NCI-H146 treated with DMSO at 0.1 percent for 48 hours (cell line): ENCODE measurements around the gene OR8B8.
"Not testable (repeated sequence)": the region's sequence is repeated elsewhere in the genome, so short reads cannot be mapped to it uniquely, and the experiment has no call there.

Source experiments
- DNase-seq: peaks from one replicate; lab custom pipeline; 2025; ENCODE audit not compliant: unreplicated experiment; lab: John Stamatoyannopoulos, UW

OR8B8 gene

GRCh38 chr11:124445646-124446150 lies at the start of gene OR8B8:
Gene OR8B8, minus strand, starts transcription at chr11:124445696. Its CDS starts 4,611 bp downstream, at chr11:124441085.
- DNase-seq: no peak

- no peak for DNase-seq
Observed at GRCh38 chr11:124493016-124493655, 47.6 kb upstream of the OR8B8 start.

GRCh38 chr11:124483422-124483821 lies 37.9 kb upstream of the OR8B8 start:
- DNase-seq: no peak

GRCh38 chr11:124482362-124483147 lies 37.1 kb upstream of the OR8B8 start:
- no peak for DNase-seq

GRCh38 chr11:124481365-124482323 lies 36.1 kb upstream of the OR8B8 start:
- DNase-seq: no peak

GRCh38 chr11:124479561-124479960 lies 34.1 kb upstream of the OR8B8 start:
- DNase-seq: no peak

- DNase-seq: no peak
Observed at GRCh38 chr11:124475265-124475664, 29.8 kb upstream of the OR8B8 start.

GRCh38 chr11:124474779-124475178 lies 29.3 kb upstream of the OR8B8 start:
- DNase-seq: no peak

- no peak for DNase-seq
Observed at GRCh38 chr11:124474079-124474478, 28.6 kb upstream of the OR8B8 start.

- DNase-seq: no peak
Observed at GRCh38 chr11:124473476-124473875, 28.0 kb upstream of the OR8B8 start.

- DNase-seq: no peak
Observed at GRCh38 chr11:124470561-124471227, 25.2 kb upstream of the OR8B8 start.

- DNase-seq: no peak
Observed at GRCh38 chr11:124467381-124467927, 22.0 kb upstream of the OR8B8 start.

- no peak for DNase-seq
Observed at GRCh38 chr11:124465368-124465767, 19.9 kb upstream of the OR8B8 start.

- DNase-seq: no peak
Observed at GRCh38 chr11:124463990-124464389, 18.5 kb upstream of the OR8B8 start.

- DNase-seq: no peak
Observed at GRCh38 chr11:124463324-124463723, 17.8 kb upstream of the OR8B8 start.

GRCh38 chr11:124460459-124460858 lies 15.0 kb upstream of the OR8B8 start:
- no peak for DNase-seq

- DNase-seq: not testable (repeated sequence)
Observed at GRCh38 chr11:124459379-124459778, 13.9 kb upstream of the OR8B8 start.

- no peak for DNase-seq
Observed at GRCh38 chr11:124454552-124454951, 9.1 kb upstream of the OR8B8 start.

GRCh38 chr11:124446916-124447315 lies 1.4 kb upstream of the OR8B8 start:
- DNase-seq: no peak

- no peak for DNase-seq
Observed at GRCh38 chr11:124442847-124443246, 2.6 kb downstream of the OR8B8 start.
